NCI-H1436 (cell line): ENCODE measurements around the gene CCDC178.

Source experiments
- DNase-seq: peaks from one replicate; lab custom pipeline; 2025; lab: John Stamatoyannopoulos, UW

The CCDC178 gene

DNA sequence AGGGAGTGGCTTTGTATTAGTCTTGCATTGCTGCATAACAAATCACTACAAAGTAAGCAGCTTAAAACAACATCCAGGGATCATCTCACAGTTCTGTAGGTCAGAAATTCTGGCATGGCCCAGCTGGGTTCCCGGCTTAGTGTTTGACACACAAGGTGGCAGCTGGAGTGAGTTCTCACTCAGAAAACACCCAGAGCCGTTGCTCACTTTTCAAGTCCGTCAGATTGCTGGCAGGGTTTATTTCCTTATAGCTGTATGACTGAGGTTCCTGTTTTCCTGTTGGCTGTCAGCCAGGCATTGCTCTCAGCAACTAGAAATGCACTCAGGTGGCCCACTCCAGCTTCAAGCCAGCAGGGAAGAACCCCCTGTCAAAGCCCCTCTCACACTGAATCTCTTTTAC is 324.1 kb downstream of the CCDC178 start:
- DNase-seq, result peak; percentile 52

- no peak for DNase-seq
Observed at GRCh38 chr18:33115917-33116316, 324.6 kb downstream of the CCDC178 start.

- no peak for DNase-seq
Observed at GRCh38 chr18:33115476-33115875, 325.0 kb downstream of the CCDC178 start.

- no peak for DNase-seq
Observed at GRCh38 chr18:33114749-33115148, 325.8 kb downstream of the CCDC178 start.

DNA sequence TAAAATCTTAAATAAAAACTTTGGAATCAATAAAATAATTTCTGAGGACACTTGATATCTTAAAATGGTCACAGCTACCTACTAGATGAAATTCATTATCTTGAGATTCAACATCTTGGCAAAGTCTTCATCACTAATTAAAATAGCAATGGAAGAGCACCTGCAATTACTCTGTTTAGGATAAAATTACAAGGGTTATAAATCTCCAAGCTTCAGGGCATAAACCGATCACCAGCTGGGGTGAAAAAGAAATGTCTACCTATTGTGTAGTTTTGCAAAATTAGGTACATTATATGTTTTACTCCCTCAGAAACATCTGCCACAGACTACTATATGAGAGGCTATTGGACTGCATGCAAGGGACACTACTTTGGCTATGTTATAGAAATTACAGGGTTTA is 327.1 kb downstream of the CCDC178 start:
- DNase-seq, result no peak

- no peak for DNase-seq
Observed at GRCh38 chr18:33107511-33107910, 333.0 kb downstream of the CCDC178 start.

GRCh38 chr18:33101316-33101715 is 339.2 kb downstream of the CCDC178 start:
- DNase-seq, result no peak

GRCh38 chr18:33099626-33100025 is 340.9 kb downstream of the CCDC178 start:
- DNase-seq, result no peak

- no peak for DNase-seq
Observed at GRCh38 chr18:33097126-33097525, 343.4 kb downstream of the CCDC178 start.

- no peak for DNase-seq
Observed at GRCh38 chr18:33090461-33090860, 350.1 kb downstream of the CCDC178 start.

DNA sequence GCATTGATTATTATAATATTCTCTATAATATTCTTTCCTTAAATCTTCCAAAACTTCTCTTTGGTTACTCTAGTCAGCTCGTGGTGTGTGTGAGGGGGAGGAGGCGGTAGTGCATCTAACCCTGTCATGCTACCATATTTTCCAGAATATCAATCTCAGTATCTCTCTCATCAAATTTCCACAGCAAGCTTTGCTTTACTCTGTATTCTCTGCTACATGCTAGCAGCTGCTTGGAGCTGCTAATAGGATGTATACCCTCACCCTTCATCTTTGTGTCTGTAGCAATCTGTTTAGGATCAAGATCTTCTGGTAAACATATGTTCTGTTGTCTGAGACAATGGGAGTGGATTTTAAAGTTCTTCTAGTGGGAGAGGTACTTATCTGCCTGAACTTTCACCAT is 363.9 kb downstream of the CCDC178 start:
- DNase-seq, result no peak

- DNase-seq, result no peak
Observed at GRCh38 chr18:33074125-33074524, 366.4 kb downstream of the CCDC178 start.

GRCh38 chr18:33062834-33063364 is 377.6 kb downstream of the CCDC178 start:
- no peak for DNase-seq

GRCh38 chr18:33052886-33053285 is 387.6 kb downstream of the CCDC178 start:
- no peak for DNase-seq

- DNase-seq, result peak; percentile 85
Observed at GRCh38 chr18:33051407-33051806, 389.1 kb downstream of the CCDC178 start.

- DNase-seq, result no peak
Observed at GRCh38 chr18:33040213-33040612, 400.3 kb downstream of the CCDC178 start.

- DNase-seq, result no peak
Observed at GRCh38 chr18:33034945-33035344, 405.6 kb downstream of the CCDC178 start.

DNA sequence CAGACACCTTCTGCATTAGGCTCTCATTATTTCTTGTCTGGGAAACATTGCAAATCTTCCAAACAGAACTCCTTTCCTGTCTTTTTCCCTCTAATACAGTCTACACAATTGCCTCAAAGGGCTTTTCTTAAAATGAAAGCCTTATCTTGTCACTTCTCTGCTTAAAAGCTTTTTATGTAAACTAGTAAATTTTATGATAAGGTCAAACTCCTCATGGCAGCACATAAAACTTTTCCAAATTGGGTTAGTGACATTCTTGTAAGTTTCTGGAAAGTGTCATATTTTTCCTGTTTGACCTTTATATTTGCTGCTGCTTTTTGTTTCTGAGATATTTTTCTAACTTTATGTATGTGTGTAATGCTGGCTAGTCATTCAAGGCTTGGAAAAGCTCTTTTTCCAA is 406.3 kb downstream of the CCDC178 start:
- DNase-seq, result no peak

DNA sequence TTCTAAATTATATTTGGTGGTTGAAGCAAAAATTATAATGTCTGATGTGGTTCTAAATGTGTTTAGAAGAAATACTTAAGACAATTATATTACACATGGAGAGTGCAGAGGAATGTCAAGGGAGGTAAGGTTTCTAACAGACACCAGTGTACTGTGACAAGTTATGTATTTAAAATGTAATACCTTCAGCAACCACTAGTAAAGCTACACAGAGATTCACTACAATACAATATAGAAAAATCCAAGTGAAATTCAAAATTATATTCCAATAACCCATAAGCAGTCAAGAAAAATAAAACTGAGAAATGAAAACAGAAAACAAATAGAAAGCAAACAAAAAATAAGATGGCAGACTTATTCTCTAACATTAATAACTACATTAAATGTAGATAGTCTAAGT is 418.2 kb downstream of the CCDC178 start:
- no peak for DNase-seq

- no peak for DNase-seq
Observed at GRCh38 chr18:33020877-33021276, 419.6 kb downstream of the CCDC178 start.

GRCh38 chr18:33014060-33014796 is 426.3 kb downstream of the CCDC178 start:
- no peak for DNase-seq

- DNase-seq, result no peak
Observed at GRCh38 chr18:33010149-33010548, 430.4 kb downstream of the CCDC178 start.

GRCh38 chr18:32998921-32999320 is 441.6 kb downstream of the CCDC178 start:
- DNase-seq, result no peak

DNA sequence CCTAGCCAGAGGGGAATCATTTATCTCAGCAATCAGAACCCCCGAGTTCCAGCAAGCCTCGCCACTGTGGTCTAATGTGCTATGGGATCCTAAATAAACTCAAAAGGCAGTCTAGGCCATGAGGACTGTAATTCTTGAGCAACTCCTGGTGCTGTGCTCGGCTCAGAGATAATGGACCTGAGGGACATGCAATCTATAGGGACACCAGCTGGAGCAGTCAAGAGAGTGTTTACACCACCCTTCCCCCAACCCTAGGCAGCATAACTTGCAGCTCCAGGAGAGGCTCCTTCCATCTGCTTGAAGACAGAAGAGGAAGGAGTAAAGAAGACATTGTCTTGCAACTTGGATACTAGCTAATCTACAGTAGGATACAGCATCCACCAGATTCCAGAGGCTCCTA is 442.2 kb downstream of the CCDC178 start:
- DNase-seq, result no peak
